ENCODE data around the gene ZNF511.

Gene ZNF511

DNA sequence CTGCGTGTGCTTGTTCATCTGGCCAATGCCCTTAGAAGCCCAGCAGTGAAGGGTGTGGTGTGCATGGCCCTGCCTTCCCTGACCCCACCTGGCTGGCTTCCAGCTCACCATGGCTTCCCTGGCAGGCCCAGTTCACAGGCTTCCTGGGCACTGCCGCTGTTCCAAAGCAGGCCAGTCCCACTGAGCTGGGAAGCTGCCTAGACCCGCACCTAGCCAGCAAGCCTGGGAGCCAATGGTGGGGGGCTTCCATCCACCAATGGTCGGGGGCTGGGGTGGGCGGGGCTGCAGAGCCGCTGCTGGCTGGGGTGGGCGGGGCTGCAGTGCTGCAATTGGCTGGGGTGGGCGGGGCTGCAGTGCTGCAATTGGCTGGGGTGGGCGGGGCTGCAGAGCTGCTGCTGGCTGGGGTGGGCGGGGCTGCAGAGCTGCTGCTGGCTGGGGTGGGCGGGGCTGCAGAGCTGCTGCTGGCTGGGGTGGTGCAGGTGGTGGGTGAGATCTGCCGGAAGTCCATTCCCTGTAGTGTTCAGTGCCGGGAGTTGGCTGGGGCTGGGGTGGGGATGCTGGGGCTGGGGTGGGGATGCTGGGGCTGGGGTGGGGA lies 15.6 kb downstream of the ZNF511 start:
- DNase-seq (ENCODE audit: extremely low read depth, low read depth): no peak
- TF ChIP-seq, protein P1, sequence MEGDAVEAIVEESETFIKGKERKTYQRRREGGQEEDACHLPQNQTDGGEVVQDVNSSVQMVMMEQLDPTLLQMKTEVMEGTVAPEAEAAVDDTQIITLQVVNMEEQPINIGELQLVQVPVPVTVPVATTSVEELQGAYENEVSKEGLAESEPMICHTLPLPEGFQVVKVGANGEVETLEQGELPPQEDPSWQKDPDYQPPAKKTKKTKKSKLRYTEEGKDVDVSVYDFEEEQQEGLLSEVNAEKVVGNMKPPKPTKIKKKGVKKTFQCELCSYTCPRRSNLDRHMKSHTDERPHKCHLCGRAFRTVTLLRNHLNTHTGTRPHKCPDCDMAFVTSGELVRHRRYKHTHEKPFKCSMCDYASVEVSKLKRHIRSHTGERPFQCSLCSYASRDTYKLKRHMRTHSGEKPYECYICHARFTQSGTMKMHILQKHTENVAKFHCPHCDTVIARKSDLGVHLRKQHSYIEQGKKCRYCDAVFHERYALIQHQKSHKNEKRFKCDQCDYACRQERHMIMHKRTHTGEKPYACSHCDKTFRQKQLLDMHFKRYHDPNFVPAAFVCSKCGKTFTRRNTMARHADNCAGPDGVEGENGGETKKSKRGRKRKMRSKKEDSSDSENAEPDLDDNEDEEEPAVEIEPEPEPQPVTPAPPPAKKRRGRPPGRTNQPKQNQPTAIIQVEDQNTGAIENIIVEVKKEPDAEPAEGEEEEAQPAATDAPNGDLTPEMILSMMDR (IDR thresholded peaks at IDR 0.05; ENCODE audit: low read depth, low read length, missing control alignments): no peak
- no peak overlapping the region for H3K4me3 ChIP-seq (replicated peaks; ENCODE audit: low read depth, low read length)

DNA sequence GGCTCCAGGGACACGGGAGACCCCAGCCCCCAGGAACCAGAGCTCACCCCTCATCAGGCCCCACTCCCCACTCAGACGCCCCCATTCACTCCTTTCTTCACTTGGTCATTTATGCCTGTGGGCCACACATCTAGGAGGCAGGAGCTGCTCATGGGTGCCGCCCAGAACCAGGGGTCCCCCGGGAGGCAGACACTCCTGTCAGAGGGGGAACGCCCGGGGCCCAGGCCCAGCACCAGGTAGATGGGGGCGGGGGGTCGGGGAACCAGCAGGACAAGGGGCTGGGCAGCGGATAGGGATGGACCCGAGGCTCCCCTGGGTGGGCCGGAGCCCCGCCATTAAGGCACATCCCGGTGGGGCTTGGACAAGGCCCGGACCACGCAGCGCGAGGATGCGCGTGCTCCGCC lies 16.1 kb downstream of the ZNF511 start:
- TF ChIP-seq, protein P1 (IDR thresholded peaks at IDR 0.05; ENCODE audit: low read depth, low read length, missing control alignments): no peak
- DNase-seq (ENCODE audit: extremely low read depth, low read depth): no peak
- peak overlapping the region; percentile 22; the same call in 1 of the 2 replicates for H3K4me3 ChIP-seq (replicated peaks; ENCODE audit: low read depth, low read length)

DNA sequence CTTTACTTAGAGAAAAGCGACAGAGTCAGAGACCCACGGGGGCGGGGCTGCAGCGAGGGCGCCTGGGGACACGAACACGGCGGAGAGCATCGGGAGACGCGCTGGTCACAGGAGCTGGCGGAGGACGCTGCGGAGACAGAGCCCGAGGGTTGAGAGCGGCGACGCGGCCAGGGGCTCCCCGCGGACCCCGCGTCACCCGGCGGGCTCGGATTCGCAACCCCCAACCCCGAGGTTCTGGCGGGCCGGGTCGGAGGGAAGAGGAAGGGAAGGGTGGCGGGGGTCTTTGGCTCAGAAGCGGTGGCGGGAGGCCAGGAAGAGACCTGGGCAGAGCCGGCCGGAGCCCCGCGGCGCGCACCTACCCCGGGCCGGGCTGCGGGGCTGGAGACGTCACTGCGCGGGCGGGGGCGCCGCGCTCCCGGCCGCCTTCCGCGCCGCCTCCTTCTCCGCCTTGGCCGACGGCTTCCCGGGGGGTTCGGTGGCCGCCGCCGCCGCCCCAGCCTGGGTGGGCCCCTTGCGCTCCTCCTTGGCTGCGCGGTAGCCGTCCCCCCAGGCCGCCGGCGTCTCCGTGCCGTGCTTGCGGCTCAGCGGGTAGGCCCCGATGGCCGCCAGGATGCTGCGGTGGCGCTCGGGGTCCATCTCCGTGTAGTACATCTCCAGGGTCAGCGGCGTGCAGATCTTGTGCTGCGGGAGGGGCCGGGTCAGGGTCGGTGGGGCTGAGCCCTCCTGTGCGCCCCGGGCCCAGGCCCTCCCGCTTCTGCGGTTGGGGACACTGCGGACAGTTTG lies 16.9 kb downstream of the ZNF511 start:
- H3K4me3 ChIP-seq (replicated peaks; ENCODE audit: low read depth, low read length): peak overlapping the region; percentile 22; the same call in 1 of the 2 replicates
- TF ChIP-seq, protein P1 (IDR thresholded peaks at IDR 0.05; ENCODE audit: low read depth, low read length, missing control alignments): no peak
- no peak for DNase-seq (ENCODE audit: extremely low read depth, low read depth)

GRCh38 chr10:133326223-133326551 lies 17.5 kb downstream of the ZNF511 start:
- TF ChIP-seq, protein P1 (IDR thresholded peaks at IDR 0.05; ENCODE audit: low read depth, low read length, missing control alignments): no peak
- no peak for DNase-seq (ENCODE audit: extremely low read depth, low read depth)
- no peak overlapping the region for H3K4me3 ChIP-seq (replicated peaks; ENCODE audit: low read depth, low read length)

GRCh38 chr10:133326745-133327650 lies 18.3 kb downstream of the ZNF511 start:
- DNase-seq (ENCODE audit: extremely low read depth, low read depth): no peak
- no peak overlapping the region for H3K4me3 ChIP-seq (replicated peaks; ENCODE audit: low read depth, low read length)
- TF ChIP-seq, protein P1 (IDR thresholded peaks at IDR 0.05; ENCODE audit: low read depth, low read length, missing control alignments): no peak

DNA sequence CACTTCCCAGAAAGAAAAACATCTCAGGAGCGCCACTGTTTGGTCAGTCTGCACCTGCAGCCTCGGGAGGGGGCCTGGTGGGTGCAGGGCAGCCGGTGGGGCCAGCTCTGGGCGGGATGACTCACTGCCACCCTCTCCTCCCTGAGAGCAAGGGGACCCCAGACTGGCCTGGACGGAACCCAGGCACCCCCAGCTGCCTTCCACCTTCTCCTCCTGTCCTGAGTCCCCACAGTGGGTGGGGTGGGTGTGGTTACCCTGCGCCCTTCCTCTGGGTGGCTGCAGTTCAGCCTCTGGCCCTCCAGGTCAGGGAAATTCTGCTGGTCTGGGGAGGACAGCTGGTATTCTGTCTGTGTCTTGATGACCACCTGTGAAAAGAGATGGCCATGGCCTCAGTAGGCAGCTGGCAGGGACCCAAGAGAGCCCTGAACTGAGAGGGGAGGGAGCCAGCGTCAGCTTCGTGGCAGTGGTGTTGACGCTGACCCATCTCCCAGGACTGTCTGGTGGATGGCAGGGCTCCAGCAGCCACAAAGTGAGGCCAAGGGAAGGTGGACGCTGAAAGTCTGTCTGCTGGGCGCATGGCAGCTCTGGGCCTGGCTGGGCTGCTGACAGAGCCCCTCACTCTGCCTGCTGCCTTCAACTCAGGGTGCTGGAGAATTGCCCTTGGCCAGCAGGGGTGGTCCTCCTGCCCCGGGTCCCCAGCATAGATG lies 19.1 kb downstream of the ZNF511 start:
- TF ChIP-seq, protein P1 (IDR thresholded peaks at IDR 0.05; ENCODE audit: low read depth, low read length, missing control alignments): no peak
- no peak overlapping the region for H3K4me3 ChIP-seq (replicated peaks; ENCODE audit: low read depth, low read length)
- no peak for DNase-seq (ENCODE audit: extremely low read depth, low read depth)

Data from HFF-Myc (cell line).